Measurements from ENCODE around the gene HSPA1B. TPM values are rescaled to one million over a fixed set of nuclear protein-coding genes. Genes with fewer than 3 reads are reported as not detected.
"Not testable (repeated sequence)": the region's sequence is repeated elsewhere in the genome, so short reads cannot be mapped to it uniquely, and the experiment has no call there.

Gene HSPA1B
- total and polyA plus RNA-seq, 12 donors = 16.9 to 258 (median 153) TPM

DNA sequence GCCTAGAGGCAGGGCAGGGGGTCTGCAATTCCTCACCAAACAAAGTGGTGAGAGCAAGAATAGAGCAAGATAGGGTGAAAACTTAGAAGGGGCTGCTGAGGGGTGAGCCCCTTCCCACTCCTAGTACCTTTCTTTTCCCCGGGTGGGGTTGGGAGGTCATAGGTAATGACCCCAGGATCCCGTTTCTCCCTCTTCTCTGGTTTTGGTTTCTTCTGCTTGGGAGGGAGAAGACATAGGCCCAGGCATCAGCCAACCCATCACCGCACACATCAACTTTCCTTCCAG is 35.5 kb upstream of the HSPA1B start:
- Histone ChIP-seq H3K36me3 (peaks cover 0 to 59% (median 6%) of the 10 kb centered on the region in 9 donors), H3K9me3 (no peaks in the 10 kb centered on the region), H3K4me1 (peaks cover 5 to 33% (median 14%) of the 10 kb centered on the region in 9 donors), H3K27ac (no peak overlapping the region), H3K27me3 (no peaks in the 10 kb centered on the region), H3K4me3 (no peak overlapping the region)
- intact Hi-C loops (cut with DNase I) = loop anchor here in 2 of 10 donors (5.0 to 10.0 kb wide), 2 partner anchors 40 to 57 kb away; partner anchors contain the start of gene CLIC1 (in 1 of the 2)
- ATAC-seq = no peak
- TF ChIP-seq, protein P1, sequence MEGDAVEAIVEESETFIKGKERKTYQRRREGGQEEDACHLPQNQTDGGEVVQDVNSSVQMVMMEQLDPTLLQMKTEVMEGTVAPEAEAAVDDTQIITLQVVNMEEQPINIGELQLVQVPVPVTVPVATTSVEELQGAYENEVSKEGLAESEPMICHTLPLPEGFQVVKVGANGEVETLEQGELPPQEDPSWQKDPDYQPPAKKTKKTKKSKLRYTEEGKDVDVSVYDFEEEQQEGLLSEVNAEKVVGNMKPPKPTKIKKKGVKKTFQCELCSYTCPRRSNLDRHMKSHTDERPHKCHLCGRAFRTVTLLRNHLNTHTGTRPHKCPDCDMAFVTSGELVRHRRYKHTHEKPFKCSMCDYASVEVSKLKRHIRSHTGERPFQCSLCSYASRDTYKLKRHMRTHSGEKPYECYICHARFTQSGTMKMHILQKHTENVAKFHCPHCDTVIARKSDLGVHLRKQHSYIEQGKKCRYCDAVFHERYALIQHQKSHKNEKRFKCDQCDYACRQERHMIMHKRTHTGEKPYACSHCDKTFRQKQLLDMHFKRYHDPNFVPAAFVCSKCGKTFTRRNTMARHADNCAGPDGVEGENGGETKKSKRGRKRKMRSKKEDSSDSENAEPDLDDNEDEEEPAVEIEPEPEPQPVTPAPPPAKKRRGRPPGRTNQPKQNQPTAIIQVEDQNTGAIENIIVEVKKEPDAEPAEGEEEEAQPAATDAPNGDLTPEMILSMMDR (IDR thresholded peaks at IDR 0.05) = no peak
- WGBS, 2 donors = 78 to 83% methylated on average over 3 of the region's 3 CpGs
- no peak for DNase-seq

DNA sequence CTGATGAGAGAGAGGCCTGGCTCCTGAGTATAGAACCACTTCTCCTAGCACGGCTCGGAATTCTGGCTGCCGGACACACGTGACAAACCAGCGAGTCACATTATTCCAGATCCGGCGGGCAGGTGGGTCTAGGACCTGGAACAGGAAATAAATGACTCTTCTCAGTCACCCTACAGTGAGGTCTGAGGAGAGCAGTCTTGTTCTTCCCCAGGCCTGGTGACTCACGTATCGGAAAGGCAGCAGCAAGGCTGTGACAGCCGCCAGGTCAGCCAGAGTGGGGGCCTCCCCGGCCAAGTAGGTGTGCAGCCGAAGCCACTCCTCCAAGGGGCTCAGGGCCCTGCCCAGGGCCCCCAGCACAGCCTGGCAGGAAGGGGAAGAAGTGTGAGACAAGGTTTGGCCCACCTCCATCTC is 34.8 kb upstream of the HSPA1B start:
- TF ChIP-seq, protein P1 (IDR thresholded peaks at IDR 0.05) = no peak
- H3K9me3 ChIP-seq = no peaks in the 10 kb centered on the region
- no peak overlapping the region for H3K4me3 ChIP-seq
- peak overlapping the region in 1 of 10 donors; percentile 18 for H3K27ac ChIP-seq
- peaks cover 5 to 35% (median 14%) of the 10 kb centered on the region in 9 donors for H3K4me1 ChIP-seq
- H3K36me3 ChIP-seq = peaks cover 0 to 57% (median 0%) of the 10 kb centered on the region in 9 donors
- H3K27me3 ChIP-seq = no peaks in the 10 kb centered on the region
- DNase-seq = no peak
- no peak for ATAC-seq
- WGBS, 2 donors = 86 to 90% methylated on average over 11 to 12 of the region's 12 CpGs
- intact Hi-C loops (cut with DNase I) = loop anchor here in 2 of 10 donors (5.0 to 10.0 kb wide), 2 partner anchors 40 to 58 kb away; partner anchors contain the start of gene CLIC1 (in 1 of the 2)

DNA sequence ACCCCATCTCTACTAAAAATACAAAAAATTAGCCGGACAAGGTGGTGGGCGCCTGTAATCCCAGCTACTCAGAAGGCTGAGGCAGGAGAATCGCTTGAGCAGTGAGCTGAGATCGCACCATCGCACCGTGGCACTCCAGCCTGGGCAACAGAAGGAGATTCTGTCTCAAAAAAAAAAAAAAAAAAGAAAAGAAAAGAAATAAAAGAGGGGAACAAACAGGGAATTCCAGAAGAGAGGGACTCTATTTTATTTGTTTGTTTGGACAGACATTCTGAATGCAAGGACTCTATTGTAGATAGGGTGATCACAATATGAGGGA is 33.7 kb upstream of the HSPA1B start:
- not testable (repeated sequence) for DNase-seq, H3K27me3 ChIP-seq, ATAC-seq, H3K9me3 ChIP-seq
- peak overlapping the region in 1 of 10 donors; percentile 97 for H3K27ac ChIP-seq
- intact Hi-C loops (cut with DNase I) = loop anchor here in 4 of 10 donors (1.0 to 10.0 kb wide), 5 partner anchors 33 to 59 kb away; partner anchors contain the start of genes CLIC1 (in 2 of the 4) and HSPA1B (in 1 of the 4)
- H3K36me3 ChIP-seq = peaks cover 0 to 63% (median 0%) of the 10 kb centered on the region in 9 donors
- WGBS, 2 donors = 90 to 92% methylated on average over 6 of the region's 6 CpGs
- peaks cover 5 to 41% (median 14%) of the 10 kb centered on the region in 9 donors for H3K4me1 ChIP-seq
- peak overlapping the region in 1 of 10 donors; percentile 97 for H3K4me3 ChIP-seq

DNA sequence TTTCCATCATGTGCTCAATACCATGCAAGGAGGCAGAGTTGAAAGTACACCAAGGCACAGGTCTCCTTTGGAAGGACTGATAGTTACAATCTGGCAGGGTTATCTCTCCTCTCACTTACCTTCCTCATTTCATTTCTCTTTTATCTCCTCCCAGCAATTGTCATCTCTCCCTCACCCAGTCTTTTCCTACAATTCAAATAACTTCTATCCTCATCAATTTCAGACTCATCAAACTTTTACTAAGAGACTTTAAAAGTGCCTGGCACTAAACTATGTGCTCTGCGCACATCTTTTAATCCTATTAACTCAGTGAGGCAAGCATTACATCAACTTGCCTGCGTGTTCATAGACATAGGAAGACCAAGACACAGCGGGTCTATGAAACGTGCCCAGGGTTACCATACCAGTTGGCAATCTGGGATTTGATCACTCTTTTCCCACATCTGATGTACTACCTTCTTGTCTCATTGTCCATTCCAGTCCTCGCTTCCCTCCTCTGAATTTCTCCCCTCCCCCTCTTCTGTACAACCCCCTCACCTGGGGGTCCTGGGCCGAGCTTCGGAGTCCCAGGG is 33.2 kb upstream of the HSPA1B start:
- TF ChIP-seq, protein P1 (IDR thresholded peaks at IDR 0.05) = no peak
- WGBS, 2 donors = 28 to 36% methylated on average over 7 of the region's 7 CpGs
- Histone ChIP-seq H3K4me3 (peak overlapping the region; percentile 57 to 99 (median 86)), H3K27ac (peak overlapping the region in 9 of 10 donors; percentile 84 to 99 (median 95)), H3K4me1 (peaks cover 5 to 41% (median 14%) of the 10 kb centered on the region in 9 donors), H3K9me3 (no peaks in the 10 kb centered on the region), H3K27me3 (no peaks in the 10 kb centered on the region), H3K36me3 (peaks cover 0 to 63% (median 0%) of the 10 kb centered on the region in 9 donors)
- DNase-seq (no peak), ATAC-seq (no peak)
- intact Hi-C loops (cut with DNase I) = loop anchor here in 4 of 10 donors (1.0 to 10.0 kb wide), 5 partner anchors 32 to 60 kb away; partner anchors contain the start of genes CLIC1 (in 2 of the 4) and HSPA1B (in 1 of the 4)
